Tibial nerve (tissue), 4 donors: ENCODE measurements around the gene SPNS3.

Experiments used
- EP300 ChIP-seq, 2 donors: sonication (generic); formaldehyde crosslinking; IDR thresholded peaks; one replicate each; pipeline ENCODE4 v1.6.1; 2017; ENCODE audit warnings: antibody characterized with exemption in 2 of 2, mild to moderate bottlenecking in 1 of 2
- POLR2A ChIP-seq, 2 donors: fragments of 450-650 bp; IDR thresholded peaks; one replicate each; pipeline ENCODE4 v1.6.1; 2017; ENCODE audit warnings: antibody characterized with exemption in 2 of 2, mild to moderate bottlenecking in 2 of 2, moderate library complexity in 2 of 2
- TF ChIP-seq, protein P1 (sequence below), 5 experiments: fragments of 200-600 bp in 3 of 5; fragments of 450-650 bp in 2 of 5; sonication (generic) in 3 of 5; IDR thresholded peaks; one replicate each; pipeline ENCODE4 v1.5.1; 2016 to 2019; ENCODE audit warnings: antibody characterized with exemption in 5 of 5, mild to moderate bottlenecking in 3 of 5, moderate library complexity in 2 of 5

DNA sequence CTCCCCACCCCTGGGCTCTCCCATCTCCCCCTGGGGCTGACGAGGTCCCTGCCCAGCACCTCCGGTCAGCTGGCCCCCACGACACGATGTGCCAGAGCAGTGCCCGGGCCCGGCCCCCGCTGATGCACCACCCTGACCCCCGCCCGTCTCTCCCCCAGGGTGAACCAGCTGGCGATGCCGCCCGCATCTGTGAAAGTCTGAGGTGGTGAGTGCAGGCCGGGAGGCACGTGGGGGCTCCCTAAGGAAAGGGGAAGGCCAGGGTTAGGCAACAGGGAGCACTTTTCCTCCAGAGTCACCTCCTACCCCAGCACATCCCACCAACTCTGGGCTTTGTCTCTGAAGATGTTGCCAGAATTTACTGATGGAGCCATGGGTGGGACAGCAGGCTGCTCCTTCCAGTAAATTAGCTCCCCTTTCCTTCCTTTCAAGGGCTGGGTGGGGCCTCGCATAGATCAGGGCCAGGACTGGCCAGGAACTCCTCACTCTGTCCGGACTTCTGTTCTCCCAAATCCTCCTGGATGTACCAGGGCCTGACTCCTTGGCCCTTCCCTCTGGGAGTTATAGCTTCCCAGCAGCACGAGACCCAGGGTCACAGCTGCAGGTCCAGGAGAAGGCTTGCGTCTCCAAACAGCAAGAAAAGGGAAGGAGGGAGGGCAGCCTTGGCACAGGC lies 103.1 kb downstream of the SPNS3 start:
- TF ChIP-seq POLR2A (IDR thresholded peaks at IDR 0.05) (no peak), EP300 (IDR thresholded peaks at IDR 0.05) (peak in 1 of 2 donors; percentile 50)
- TF ChIP-seq, protein P1, sequence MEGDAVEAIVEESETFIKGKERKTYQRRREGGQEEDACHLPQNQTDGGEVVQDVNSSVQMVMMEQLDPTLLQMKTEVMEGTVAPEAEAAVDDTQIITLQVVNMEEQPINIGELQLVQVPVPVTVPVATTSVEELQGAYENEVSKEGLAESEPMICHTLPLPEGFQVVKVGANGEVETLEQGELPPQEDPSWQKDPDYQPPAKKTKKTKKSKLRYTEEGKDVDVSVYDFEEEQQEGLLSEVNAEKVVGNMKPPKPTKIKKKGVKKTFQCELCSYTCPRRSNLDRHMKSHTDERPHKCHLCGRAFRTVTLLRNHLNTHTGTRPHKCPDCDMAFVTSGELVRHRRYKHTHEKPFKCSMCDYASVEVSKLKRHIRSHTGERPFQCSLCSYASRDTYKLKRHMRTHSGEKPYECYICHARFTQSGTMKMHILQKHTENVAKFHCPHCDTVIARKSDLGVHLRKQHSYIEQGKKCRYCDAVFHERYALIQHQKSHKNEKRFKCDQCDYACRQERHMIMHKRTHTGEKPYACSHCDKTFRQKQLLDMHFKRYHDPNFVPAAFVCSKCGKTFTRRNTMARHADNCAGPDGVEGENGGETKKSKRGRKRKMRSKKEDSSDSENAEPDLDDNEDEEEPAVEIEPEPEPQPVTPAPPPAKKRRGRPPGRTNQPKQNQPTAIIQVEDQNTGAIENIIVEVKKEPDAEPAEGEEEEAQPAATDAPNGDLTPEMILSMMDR (IDR thresholded peaks at IDR 0.05), result no peak
